ENCODE results near the gene PTRH1. TPM values are rescaled to one million over a fixed set of nuclear protein-coding genes. Genes with fewer than 3 reads are reported as not detected.

PTRH1 gene
- total and polyA plus RNA-seq, 2 of the 13 experiments (the other 11 are each of a cell fraction or from before 2014, with no cell fraction given): 4.0 to 10.4 TPM

DNA sequence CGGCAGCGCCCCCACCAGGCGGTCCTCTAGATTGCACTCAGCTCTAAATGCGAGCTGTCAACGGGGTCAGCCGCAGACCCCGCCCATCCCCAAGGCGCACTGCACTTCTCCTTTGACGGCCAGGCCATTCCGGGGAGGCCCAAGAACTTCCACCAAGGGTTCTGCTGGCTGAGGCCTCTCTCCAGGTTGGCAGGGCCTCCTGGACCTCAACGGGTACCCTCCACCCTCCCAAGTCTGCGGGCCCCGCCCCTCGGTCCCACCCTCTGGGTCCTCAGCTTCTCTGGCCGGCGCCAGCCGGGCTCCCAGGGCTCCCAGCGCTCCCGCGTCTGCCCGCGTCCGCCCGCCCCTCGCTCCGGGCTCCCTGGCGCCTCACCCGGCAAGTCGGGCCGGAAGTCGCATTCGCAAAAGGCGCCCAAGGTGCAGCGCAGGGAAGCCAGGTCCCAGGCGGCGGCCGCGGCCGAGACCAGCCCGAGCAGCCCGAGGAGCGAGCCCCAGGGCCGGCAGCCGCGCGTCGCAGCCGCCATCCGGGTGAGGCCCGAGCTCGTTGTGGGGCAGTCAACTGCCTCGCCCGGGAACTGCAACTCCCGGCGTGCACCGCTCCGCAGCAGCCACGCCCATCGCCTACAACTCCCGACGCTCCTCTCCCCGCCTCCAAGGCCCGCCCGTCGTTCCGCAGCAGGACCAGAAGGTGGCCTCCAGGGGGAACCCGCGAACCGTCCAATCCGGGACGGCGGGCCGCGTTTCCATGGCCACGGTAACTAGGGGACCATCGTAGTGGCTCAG lies 19.5 kb upstream of the PTRH1 start, which contains the start of gene TOR2A (continued):
- TF ChIP-seq MED1 (CRISPR knock-in tag; IDR thresholded peaks at IDR 0.05) (peak; percentile 66), MXD4 (CRISPR knock-in tag; IDR thresholded peaks at IDR 0.05) (peak; percentile 54), ZNF549 (CRISPR knock-in tag; IDR thresholded peaks at IDR 0.05) (no peak), PHF8 (CRISPR knock-in tag; IDR thresholded peaks at IDR 0.05) (peak; percentile 63), GATAD1 (CRISPR knock-in tag; IDR thresholded peaks at IDR 0.05) (peak; percentile 88), SP140L (CRISPR knock-in tag; IDR thresholded peaks at IDR 0.05; ENCODE audit: borderline replicate concordance) (no peak), DRAP1 (CRISPR knock-in tag; IDR thresholded peaks at IDR 0.05) (peak; percentile 36; the same call in 1 of the 2 replicates), ZNF720 (CRISPR knock-in tag; IDR thresholded peaks at IDR 0.05) (no peak), FUBP1 (CRISPR knock-in tag; IDR thresholded peaks at IDR 0.05; ENCODE audit: borderline replicate concordance) (no peak), AFF4 (CRISPR knock-in tag; IDR thresholded peaks at IDR 0.05) (no peak), FOXJ3 (CRISPR knock-in tag; IDR thresholded peaks at IDR 0.05; ENCODE audit: borderline replicate concordance) (no peak), BORCS8-MEF2B (CRISPR knock-in tag; IDR thresholded peaks at IDR 0.05) (peak; percentile 70; the same call in 1 of the 2 replicates), NFYC (CRISPR knock-in tag; IDR thresholded peaks at IDR 0.05) (peak; percentile 67)
- TF ChIP-seq, protein P1, sequence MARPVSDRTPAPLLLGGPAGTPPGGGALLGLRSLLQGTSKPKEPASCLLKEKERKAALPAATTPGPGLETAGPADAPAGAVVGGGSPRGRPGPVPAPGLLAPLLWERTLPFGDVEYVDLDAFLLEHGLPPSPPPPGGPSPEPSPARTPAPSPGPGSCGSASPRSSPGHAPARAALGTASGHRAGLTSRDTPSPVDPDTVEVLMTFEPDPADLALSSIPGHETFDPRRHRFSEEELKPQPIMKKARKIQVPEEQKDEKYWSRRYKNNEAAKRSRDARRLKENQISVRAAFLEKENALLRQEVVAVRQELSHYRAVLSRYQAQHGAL (CRISPR knock-in tag; IDR thresholded peaks at IDR 0.05; ENCODE audit: not compliant biosample characterization): no peak
- TF ChIP-seq, protein P2, sequence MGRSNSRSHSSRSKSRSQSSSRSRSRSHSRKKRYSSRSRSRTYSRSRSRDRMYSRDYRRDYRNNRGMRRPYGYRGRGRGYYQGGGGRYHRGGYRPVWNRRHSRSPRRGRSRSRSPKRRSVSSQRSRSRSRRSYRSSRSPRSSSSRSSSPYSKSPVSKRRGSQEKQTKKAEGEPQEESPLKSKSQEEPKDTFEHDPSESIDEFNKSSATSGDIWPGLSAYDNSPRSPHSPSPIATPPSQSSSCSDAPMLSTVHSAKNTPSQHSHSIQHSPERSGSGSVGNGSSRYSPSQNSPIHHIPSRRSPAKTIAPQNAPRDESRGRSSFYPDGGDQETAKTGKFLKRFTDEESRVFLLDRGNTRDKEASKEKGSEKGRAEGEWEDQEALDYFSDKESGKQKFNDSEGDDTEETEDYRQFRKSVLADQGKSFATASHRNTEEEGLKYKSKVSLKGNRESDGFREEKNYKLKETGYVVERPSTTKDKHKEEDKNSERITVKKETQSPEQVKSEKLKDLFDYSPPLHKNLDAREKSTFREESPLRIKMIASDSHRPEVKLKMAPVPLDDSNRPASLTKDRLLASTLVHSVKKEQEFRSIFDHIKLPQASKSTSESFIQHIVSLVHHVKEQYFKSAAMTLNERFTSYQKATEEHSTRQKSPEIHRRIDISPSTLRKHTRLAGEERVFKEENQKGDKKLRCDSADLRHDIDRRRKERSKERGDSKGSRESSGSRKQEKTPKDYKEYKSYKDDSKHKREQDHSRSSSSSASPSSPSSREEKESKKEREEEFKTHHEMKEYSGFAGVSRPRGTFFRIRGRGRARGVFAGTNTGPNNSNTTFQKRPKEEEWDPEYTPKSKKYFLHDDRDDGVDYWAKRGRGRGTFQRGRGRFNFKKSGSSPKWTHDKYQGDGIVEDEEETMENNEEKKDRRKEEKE (IDR thresholded peaks at IDR 0.05): no peak
- TF ChIP-seq, protein P3, sequence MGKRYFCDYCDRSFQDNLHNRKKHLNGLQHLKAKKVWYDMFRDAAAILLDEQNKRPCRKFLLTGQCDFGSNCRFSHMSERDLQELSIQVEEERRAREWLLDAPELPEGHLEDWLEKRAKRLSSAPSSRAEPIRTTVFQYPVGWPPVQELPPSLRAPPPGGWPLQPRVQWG (CRISPR knock-in tag; IDR thresholded peaks at IDR 0.05; ENCODE audit: borderline replicate concordance, low read depth): no peak
- TF ChIP-seq, protein P4, sequence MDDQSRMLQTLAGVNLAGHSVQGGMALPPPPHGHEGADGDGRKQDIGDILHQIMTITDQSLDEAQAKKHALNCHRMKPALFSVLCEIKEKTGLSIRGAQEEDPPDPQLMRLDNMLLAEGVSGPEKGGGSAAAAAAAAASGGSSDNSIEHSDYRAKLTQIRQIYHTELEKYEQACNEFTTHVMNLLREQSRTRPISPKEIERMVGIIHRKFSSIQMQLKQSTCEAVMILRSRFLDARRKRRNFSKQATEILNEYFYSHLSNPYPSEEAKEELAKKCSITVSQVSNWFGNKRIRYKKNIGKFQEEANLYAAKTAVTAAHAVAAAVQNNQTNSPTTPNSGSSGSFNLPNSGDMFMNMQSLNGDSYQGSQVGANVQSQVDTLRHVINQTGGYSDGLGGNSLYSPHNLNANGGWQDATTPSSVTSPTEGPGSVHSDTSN (CRISPR knock-in tag; IDR thresholded peaks at IDR 0.05; ENCODE audit: borderline replicate concordance): no peak
